HFFc6 (cell line): Measurements from ENCODE around the gene CALN1. TPM values are rescaled to one million over a fixed set of nuclear protein-coding genes. Genes with fewer than 3 reads are reported as not detected.

Source experiments
- DNase-seq: peaks from one replicate; pipeline ENCODE4 v3.0.0-alpha.2; 2018
- H3K27ac Mint-ChIP-seq: 2 replicates; pipeline ENCODE4 v1.8.0; 2020; ENCODE audit warnings: mild to moderate bottlenecking, mixed read lengths
- H3K27me3 Mint-ChIP-seq: 2 replicates; pipeline ENCODE4 v1.8.0; 2021; ENCODE audit warnings: mild to moderate bottlenecking, moderate library complexity, mixed read lengths; ENCODE audit not compliant: insufficient read depth
- H3K36me3 Mint-ChIP-seq: 2 replicates; pipeline ENCODE4 v1.8.0; 2021; ENCODE audit warnings: low read depth, mixed read lengths
- H3K4me1 Mint-ChIP-seq: 2 replicates; pipeline ENCODE4 v1.8.0; 2020; ENCODE audit warnings: low read depth, mixed read lengths
- H3K4me3 Mint-ChIP-seq: 2 replicates; pipeline ENCODE4 v1.8.0; 2020; ENCODE audit warnings: mild to moderate bottlenecking, moderate library complexity, mixed read lengths
- H3K9me3 Mint-ChIP-seq: 2 replicates; pipeline ENCODE4 v1.8.0; 2020; ENCODE audit warnings: mild to moderate bottlenecking, mixed read lengths
- total RNA-seq, 6 experiments: library from RNA; stranded (reverse); fragmentation: NEBNext Ultra II Directional; extraction: Animal tissue kit (Norgen Biotek cat#: 25700); gene quantifications; 2 replicates in 1 of 6; 3 replicates in 5 of 6; pipeline ENCODE4 v1.2.3, GENCODE V29; 2021
- TF ChIP-seq, protein P1 (sequence below): fragments of 200-600 bp; sonication (generic); IDR thresholded peaks from 2 replicates; pipeline ENCODE4 v1.5.0; 2021; ENCODE audit warnings: antibody characterized with exemption, mild to moderate bottlenecking

Gene CALN1
- total RNA-seq, 6 experiments from 2014 or later = not detected

DNA sequence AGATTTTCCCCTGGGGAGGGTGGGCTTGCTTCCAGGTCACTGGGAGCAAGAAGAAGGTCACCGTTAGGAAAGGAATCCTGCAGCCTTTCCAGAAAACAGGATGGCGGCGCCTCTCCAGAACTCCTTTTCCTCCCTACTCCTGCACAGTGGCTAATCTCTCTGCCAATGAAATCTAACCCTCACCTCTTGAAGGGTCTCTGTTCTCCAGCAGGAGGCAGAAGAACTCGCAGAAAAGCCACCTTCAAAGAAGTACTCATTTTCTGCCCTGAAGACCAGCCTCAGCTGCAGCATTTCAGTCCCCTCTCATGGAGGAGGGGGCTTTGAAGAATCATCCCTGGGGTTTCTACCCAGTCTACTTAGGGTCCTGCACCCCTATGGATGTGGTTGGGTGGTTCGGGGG, 626.9 kb downstream of the CALN1 start:
- H3K4me3 Mint-ChIP-seq = no peak overlapping the region
- TF ChIP-seq, protein P1, sequence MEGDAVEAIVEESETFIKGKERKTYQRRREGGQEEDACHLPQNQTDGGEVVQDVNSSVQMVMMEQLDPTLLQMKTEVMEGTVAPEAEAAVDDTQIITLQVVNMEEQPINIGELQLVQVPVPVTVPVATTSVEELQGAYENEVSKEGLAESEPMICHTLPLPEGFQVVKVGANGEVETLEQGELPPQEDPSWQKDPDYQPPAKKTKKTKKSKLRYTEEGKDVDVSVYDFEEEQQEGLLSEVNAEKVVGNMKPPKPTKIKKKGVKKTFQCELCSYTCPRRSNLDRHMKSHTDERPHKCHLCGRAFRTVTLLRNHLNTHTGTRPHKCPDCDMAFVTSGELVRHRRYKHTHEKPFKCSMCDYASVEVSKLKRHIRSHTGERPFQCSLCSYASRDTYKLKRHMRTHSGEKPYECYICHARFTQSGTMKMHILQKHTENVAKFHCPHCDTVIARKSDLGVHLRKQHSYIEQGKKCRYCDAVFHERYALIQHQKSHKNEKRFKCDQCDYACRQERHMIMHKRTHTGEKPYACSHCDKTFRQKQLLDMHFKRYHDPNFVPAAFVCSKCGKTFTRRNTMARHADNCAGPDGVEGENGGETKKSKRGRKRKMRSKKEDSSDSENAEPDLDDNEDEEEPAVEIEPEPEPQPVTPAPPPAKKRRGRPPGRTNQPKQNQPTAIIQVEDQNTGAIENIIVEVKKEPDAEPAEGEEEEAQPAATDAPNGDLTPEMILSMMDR = no peak
- peaks cover 9% of the 10 kb centered on the region; the same call in 1 of the 2 replicates for H3K36me3 Mint-ChIP-seq
- H3K27me3 Mint-ChIP-seq = no peaks in the 10 kb centered on the region; the same call in 1 of the 2 replicates
- no peak overlapping the region for H3K27ac Mint-ChIP-seq
- H3K9me3 Mint-ChIP-seq = peaks cover 71% of the 10 kb centered on the region
- no peaks in the 10 kb centered on the region for H3K4me1 Mint-ChIP-seq
- no peak for DNase-seq

DNA sequence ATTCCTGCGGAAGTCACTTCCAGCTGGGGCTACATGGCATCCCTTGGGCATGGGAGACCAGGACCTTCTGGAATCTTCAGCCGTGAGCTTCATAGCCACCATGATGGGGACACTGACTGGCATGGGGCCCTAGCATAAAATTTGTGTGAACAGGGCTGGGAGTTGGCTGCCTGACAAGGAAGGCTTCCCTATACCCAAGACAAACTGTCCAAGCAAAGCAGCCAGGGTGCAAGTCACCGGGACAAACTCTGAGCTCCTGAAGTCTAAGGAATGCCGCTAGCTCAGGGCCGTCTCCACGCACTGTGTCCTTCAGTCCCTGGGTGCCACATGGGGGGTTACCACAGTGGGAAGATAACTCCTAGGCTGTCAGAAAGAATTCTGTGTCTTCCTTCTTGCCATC, 627.4 kb downstream of the CALN1 start:
- DNase-seq = no peak
- no peak overlapping the region for H3K4me3 Mint-ChIP-seq
- no peaks in the 10 kb centered on the region for H3K27me3 Mint-ChIP-seq
- peaks cover 67% of the 10 kb centered on the region for H3K9me3 Mint-ChIP-seq
- H3K27ac Mint-ChIP-seq = no peak overlapping the region
- H3K4me1 Mint-ChIP-seq = no peaks in the 10 kb centered on the region
- peaks cover 9% of the 10 kb centered on the region; the same call in 1 of the 2 replicates for H3K36me3 Mint-ChIP-seq
- TF ChIP-seq, protein P1 = no peak

DNA sequence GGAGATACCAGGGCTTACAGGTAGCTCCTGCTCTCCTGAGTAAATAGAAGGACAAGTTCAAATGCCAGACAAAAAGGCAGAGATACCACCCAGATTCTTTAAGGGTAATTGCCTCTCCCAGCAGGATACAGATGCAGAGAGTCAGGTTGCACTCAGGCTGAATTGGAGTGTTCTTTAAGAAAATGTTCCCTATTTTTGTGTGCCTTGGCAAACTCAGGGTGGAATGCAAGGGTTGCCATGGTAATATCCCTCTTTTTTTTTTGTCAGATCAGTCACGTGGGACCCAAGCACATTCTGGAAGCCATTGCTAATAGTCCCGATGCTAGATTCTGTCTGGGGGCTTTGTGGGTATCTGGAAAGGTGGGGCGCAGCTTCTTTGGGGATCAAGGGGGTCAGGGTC, 628.0 kb downstream of the CALN1 start:
- H3K27ac Mint-ChIP-seq = no peak overlapping the region
- H3K36me3 Mint-ChIP-seq = peaks cover 9% of the 10 kb centered on the region; the same call in 1 of the 2 replicates
- no peak overlapping the region for H3K4me3 Mint-ChIP-seq
- no peaks in the 10 kb centered on the region for H3K27me3 Mint-ChIP-seq
- no peaks in the 10 kb centered on the region for H3K4me1 Mint-ChIP-seq
- DNase-seq = no peak
- TF ChIP-seq, protein P1 = no peak
- H3K9me3 Mint-ChIP-seq = peaks cover 63% of the 10 kb centered on the region

DNA sequence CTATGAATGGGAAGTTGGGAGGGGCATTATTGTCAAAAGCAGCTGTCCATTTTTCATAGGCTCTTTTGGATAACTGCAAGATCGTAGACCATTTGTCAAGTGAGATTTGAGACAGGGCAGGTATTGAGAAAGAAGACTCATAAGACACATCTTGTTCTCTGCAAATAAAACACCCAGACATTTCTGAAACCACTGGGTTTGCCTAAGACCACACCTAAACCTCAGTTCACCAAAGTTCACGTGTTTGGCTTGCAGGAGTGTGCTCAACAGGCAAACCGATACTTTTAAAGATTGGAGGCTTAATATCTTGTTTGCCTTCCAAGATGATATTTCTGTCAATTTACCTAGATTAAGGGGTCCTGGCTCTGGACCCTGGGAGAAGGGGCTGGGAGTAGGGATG, 628.4 kb downstream of the CALN1 start:
- H3K27ac Mint-ChIP-seq = no peak overlapping the region

DNA sequence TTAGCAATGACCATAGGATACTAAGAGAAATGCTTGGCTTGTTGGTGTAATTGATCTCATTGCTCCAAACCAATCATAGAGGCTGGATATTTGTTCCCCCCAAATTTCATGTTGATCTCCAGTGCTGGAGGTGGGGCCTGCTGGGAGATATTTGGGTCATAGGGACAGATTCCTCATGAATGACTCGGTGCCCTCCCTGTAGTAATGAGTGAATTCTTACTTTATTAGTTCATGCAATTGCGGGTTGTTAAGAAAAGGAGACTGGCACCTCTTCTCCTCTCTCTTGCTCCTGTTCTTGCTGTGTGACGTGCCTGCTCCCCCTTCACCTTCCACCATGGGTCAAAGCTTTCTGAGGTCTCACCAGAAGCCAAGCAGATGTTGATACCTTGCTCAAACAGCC, 630.1 kb downstream of the CALN1 start:
- no peak overlapping the region for H3K4me3 Mint-ChIP-seq
- TF ChIP-seq, protein P1 = no peak
- 0 out of 2 replicates have a peak, but pooled peaks cover 3% of the 10 kb centered on the region for H3K36me3 Mint-ChIP-seq
- H3K27me3 Mint-ChIP-seq = no peaks in the 10 kb centered on the region
- DNase-seq = no peak
- H3K9me3 Mint-ChIP-seq = peaks cover 49% of the 10 kb centered on the region
- no peaks in the 10 kb centered on the region for H3K4me1 Mint-ChIP-seq
- H3K27ac Mint-ChIP-seq = no peak overlapping the region

More for the DNA sequence above, 628.4 kb downstream of the CALN1 start:
- no peak overlapping the region for H3K4me3 Mint-ChIP-seq
- H3K4me1 Mint-ChIP-seq = no peaks in the 10 kb centered on the region
- H3K27me3 Mint-ChIP-seq = no peaks in the 10 kb centered on the region
- DNase-seq = no peak
- peaks cover 63% of the 10 kb centered on the region for H3K9me3 Mint-ChIP-seq
- H3K36me3 Mint-ChIP-seq = peaks cover 9% of the 10 kb centered on the region; the same call in 1 of the 2 replicates
- TF ChIP-seq, protein P1 = no peak

DNA sequence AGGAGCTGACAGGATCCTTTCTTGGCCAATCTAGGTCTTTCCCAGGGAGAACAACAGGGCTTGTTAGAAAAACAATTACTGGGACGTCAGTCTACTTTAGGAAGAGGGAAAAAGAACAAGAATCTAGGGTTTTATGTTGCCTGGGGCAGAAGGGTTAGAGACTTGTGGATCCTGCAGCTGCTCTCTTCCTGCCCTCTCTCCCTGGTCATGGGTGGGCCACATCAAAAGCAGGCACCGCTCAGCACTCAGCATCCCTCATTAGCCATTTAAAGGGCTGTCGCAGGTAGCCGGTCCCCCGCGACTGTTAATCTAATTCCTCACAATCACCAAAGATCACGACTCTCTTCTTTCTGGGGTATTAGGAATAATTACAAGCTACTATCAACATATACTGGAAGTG, 631.9 kb downstream of the CALN1 start:
- Mint-ChIP-seq H3K27me3 (no peaks in the 10 kb centered on the region), H3K4me3 (no peak overlapping the region), H3K9me3 (peaks cover 32% of the 10 kb centered on the region), H3K36me3 (no peaks in the 10 kb centered on the region), H3K4me1 (no peaks in the 10 kb centered on the region), H3K27ac (no peak overlapping the region)
- TF ChIP-seq, protein P1 = no peak
- no peak for DNase-seq
